Left cardiac atrium (tissue), 4 donors: ENCODE results near the gene RPL12. TPM values are rescaled to one million over a fixed set of nuclear protein-coding genes. Genes with fewer than 3 reads are reported as not detected.
A peak's percentile ranks its signal among the peaks of the same experiment; 100 is the strongest.

Experiments used
- ATAC-seq, 2 donors: fragments of 200-7000 bp; cut with Tn5 transposase; one replicate each; pipeline ENCODE4 v1.9.1; 2020; ENCODE audit warnings: mild to moderate bottlenecking in 2 of 2, moderate library complexity in 2 of 2
- DNase-seq: peaks from one replicate; pipeline ENCODE4 v3.0.0-alpha.2; 2020
- intact Hi-C, 2 donors: fragments of 100-400 bp; cut with DNase I; formaldehyde crosslinking; loops; one replicate each; pipeline versions ENCODE4 v1.14.1 to v1.15.1; 2022 to 2023
- long read RNA-seq: library from polyadenylated mRNA; unstranded; transcript quantifications from one replicate; pipeline ENCODE4 v2.0.0, GENCODE V29; 2021
- total RNA-seq, 2 donors: library from RNA; stranded (reverse); fragmentation: NEBNext Ultra II Directional; extraction: Animal tissue kit (Norgen Biotek cat#: 25700); gene quantifications; one replicate each; pipeline ENCODE4 v1.2.1, GENCODE V29; 2021
- donor health status: DM: no; HTN: yes; CAD: no.
- donor health status: DM: no; HTN: yes; CAD: no; lungs with severe emphysema.
- donor health status: DM: yes; HTN: yes; CAD: no.
- donor health status: Dilated cardiomyopathy.

RPL12 gene
- total RNA-seq, result 100 to 1,000 TPM; 691 to 730 TPM
- long read RNA-seq, transcript RPL12-201 (7 exons, 633 nt), result major isoform, 27 of 41 reads
- long read RNA-seq, partial matches to known transcripts, result 8 of 41 reads
- long read RNA-seq, other reads (novel, unspliced or antisense), result 2 of 41 reads

DNA sequence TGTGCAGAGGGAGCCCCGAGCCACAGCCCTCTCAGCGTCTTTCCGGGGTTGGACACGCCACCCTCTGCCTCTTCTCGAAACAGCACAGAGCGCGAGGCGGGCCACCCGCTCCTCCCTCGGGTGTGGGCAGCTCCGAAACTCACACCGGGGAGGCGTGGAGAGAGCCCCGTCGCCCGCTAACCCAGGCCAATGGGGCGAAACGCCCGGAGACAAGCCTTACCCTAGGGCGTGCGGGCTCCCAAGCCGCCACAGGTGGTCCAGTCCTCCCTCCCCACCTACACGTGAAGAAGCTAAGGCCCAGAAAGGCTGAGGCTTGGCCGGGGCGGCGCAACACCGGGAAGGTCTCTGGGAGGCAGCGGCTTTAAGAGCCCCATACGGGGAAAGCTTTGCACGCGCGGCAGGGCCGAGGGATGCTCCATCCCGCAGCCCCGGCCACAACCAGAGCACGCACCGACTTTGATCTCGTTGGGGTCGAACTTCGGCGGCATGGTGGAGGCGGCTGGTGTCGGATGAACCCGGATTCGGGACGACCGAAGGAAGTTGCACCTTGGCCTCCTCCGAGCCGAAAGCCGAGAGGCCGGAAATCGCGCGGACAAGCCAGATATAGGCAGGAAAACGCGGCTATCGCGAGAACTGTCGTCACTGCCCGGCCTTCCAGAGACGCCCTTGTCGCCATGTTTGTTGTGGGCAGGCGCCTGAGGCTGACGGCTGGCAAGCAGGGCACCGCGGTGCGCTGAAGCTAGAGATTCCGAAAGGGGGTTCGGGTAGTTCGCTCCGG is at the start of gene RPL12, which contains the start of gene LRSAM1:
RPL12 (minus strand) TSS at position 577 of the 778 bp plus-strand sequence; CDS start at position 488, 89 bp downstream.
LRSAM1 (plus strand) TSS at position 681 of the 778 bp plus-strand sequence. CDS start 3,018 bp downstream, outside the sequence.
- intact Hi-C loops, result loop anchor here in 1 of 2 donors (1.0 kb wide), 1 partner anchor 27 kb away; the partner anchor contains the start of gene ZNF79
- peak; percentile 97 for DNase-seq
- peak; percentile 85 to 88 for ATAC-seq

DNA sequence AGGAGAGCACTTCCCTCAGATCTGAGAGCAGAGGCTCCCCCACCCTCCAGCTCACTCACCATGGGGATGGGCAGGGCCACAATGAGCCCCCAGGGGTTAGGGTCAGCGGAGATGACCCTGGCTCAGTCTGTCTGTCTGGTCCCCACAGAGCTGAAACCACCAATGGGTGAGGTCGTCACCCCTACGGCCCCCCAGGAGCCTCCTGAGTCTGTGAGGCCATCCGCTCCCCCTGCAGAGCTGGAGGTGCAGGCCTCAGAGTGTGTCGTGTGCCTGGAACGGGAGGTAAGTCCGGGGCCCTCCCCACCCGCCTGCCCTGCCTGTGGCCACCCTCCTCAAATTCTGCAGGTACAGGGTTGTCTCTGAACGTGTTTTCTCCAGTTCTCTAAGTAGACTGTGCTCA is 49.7 kb upstream of the RPL12 start:
- intact Hi-C loops, result loop anchor here in 1 of 2 donors (5.0 kb wide), 1 partner anchor 86 kb away; no protein-coding TSS in a partner anchor
- no peak for ATAC-seq
- DNase-seq, result no peak

DNA sequence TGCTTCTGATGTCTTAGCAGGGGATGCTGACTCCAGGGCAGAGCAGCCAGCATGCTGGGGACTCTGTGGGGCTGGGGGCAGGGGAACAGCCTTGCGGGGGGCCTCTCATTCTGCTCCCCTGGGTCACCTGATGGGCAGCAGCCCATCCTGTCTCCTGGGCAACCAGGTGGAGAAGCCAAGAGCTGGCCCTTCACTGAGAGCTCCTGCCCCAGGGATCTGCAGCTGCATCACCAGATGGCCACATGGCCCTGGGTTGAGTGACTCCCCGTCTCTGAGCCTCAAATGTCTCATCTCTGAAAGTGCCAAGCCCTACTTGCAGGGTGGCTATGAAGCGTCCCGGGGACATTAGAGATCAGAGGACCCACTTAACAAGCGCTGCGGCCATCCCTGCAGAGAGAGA is 49.2 kb upstream of the RPL12 start:
- intact Hi-C loops, result loop anchor here in 1 of 2 donors (5.0 kb wide), 1 partner anchor 87 kb away; no protein-coding TSS in a partner anchor
- no peak for DNase-seq

DNA sequence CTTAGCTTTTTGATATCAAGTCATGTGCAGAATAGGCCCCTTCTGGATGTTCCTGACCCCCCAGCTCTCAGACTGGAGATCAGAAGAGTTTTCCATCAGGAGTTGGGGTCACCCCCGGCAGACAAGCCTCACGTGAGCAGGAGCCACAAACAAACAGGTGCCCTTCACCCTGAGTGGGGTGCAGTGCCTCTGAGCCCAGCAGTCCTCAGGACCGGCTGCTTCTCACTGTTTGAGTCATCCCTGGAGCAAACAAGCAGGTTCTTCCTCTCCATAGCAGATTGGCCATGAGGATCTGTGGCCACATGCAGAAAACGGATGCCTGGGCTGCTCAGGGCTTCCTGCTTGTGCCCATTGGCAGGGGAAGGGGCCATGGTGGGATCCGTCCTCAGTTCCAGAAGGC is 47.1 kb upstream of the RPL12 start:
- DNase-seq (no peak), ATAC-seq (no peak)
- intact Hi-C loops, result no loop called here

More for the DNA sequence above, 49.2 kb upstream of the RPL12 start:
- ATAC-seq, result no peak

DNA sequence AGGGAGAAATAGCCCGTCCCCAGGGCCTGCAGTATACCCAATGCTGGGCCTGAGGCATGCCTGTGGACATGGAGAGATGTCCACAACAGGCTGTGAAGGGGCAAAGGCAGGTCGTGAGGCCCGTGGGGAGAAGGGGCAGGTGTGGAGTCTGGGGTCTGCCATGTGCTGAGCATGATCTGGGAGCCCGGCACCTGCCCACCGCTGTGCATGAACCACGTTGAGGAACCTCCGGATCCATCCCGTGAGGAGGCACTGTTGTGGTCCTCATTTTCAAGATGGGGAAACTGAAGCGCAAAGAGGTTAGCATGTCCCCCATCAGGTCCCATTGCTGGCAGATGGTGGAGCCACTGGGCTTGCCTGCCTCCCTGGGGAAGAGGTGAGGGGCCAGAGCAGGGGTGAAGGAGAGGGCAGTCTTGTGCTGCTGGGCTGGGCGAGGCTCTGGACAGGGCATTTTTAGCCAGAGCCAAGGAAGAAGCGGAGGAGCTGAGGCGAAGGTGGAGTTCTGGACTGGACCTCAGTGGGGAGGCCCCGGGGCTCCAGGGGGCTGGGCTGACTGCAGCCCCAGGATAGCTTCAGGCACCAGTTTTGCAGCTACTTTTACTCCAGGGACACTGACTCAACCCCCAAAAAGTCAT is 46.6 kb upstream of the RPL12 start:
- ATAC-seq (no peak), DNase-seq (no peak)
- intact Hi-C loops, result no loop called here

DNA sequence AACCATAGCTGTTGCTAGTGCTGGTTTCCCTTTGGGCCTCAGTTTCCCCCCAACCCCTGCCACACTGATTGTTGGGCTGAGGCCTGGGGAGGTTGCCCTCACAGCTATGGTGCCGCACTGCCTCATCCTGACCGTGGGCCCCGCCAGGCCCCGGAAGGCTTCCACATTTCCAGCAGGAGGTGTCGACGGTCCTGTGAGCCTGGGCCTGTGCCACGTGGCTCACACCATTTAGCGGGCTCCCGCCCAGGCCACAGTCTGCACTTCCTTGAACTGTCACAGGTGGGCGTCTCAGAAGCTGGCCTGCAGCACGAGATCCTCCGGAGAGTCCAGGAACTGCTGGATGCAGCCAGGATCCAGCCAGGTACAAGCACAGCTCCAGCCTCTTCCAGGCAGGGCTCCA is 45.8 kb upstream of the RPL12 start:
- ATAC-seq, result no peak
- intact Hi-C loops, result no loop called here
- no peak for DNase-seq

DNA sequence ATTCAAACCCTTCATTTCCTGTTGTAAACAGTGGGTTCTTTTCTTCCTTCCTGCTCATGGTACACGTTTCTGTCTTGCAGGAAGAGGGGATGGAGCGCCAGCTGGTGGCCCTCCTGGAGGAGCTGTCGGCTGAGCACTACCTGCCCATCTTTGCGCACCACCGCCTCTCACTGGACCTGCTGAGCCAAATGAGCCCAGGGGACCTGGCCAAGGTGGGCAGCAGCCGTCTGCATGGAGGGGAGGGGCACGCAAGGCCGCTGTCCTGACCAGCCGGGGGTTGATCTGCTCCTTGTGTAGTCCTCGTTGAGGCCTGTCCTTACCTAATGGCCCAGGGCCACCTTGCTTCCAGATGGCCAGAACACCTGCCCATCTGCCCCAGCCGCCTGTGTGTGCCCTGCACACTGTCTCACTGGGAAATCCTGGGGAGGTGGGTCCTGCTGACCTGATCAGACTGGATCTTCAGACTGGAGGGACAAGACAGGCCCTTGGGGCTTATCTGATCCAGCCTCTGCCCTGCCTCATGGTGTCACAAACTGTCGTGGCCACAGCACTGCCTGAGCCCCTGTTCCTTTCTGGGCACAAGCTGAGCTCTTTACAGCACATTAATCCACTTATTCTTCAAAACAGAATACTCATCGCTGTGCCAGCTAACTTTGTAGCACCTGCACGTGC is 44.8 kb upstream of the RPL12 start:
- intact Hi-C loops, result no loop called here

DNA sequence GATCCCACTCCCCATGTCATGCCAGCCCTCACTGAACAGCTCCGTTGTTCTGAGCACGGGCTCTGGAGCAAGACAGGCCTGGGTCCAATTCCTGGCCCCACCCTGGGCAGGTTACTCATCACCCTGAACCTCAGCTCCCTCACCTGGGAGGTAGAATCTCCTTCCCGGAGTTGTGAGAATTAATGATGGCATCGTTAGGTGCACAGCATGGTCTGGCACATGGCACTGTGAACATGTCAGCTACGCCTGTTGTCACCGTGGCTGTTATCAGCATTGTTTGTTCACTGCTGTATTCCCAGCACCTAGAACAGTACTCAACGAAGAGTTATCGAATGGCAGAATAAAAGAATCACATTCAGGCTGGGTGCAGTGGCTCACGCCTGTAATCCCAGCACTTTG is 43.1 kb upstream of the RPL12 start:
- DNase-seq (no peak), ATAC-seq (peak; percentile 21 to 40)
- intact Hi-C loops, result no loop called here

More for the DNA sequence above, 44.8 kb upstream of the RPL12 start:
- DNase-seq (no peak), ATAC-seq (no peak)

DNA sequence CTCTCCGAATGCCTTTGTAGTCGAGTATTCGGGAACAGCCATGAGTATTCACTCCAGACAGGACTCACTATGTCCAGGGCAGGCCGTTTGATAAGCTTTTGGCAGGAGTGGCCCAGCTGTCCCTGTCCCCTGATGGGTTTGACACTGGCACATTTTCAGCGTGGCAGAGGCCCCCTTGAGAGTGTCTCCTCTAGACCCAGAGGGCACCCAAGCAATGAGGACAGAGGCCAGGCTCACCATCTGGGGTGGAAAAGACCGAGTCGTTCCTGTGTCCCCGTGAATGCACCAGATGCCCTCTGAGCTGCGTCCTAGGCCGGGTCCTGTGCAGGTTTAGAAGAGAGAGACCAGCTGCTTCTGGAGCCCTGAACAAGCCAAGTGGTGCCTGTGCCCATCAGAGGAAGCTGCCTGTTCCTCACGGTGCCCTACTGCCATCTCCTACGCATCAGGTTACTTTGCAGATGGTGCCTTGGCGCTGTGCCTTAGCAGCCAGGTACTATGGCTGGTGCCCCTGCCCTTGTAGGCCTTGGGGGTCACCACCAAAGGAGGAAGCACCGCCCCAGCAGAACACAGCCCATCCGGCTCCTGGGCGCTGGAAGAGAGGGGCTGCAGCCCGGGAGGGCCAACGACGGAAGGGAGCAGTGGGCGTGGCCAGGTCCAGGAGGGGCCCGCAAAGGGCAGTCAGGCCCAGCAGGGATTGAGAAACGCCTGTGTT is 42.5 kb upstream of the RPL12 start:
- ATAC-seq (peak; percentile 76 to 89), DNase-seq (peak; percentile 62)
- intact Hi-C loops, result no loop called here

DNA sequence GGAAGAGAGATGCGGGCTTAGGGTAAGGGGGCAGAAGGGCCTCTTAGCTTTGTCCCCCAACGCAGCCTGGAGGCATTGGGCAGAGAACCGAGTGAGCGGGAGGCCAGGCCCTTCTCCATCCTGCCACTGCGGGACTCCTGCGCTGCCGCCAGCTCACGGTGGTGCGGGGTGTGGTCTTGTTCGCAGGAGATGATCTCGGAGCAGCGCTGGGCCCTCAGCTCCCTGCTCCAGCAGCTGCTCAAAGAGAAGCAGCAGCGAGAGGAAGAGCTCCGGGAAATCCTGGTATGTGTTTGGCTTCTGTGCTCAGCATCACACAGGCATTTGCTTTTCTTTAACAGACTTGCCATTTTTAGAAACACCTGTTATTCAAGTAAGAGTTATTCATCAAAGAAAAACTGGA is 41.4 kb upstream of the RPL12 start:
- intact Hi-C loops, result no loop called here
- ATAC-seq (no peak), DNase-seq (no peak)

DNA sequence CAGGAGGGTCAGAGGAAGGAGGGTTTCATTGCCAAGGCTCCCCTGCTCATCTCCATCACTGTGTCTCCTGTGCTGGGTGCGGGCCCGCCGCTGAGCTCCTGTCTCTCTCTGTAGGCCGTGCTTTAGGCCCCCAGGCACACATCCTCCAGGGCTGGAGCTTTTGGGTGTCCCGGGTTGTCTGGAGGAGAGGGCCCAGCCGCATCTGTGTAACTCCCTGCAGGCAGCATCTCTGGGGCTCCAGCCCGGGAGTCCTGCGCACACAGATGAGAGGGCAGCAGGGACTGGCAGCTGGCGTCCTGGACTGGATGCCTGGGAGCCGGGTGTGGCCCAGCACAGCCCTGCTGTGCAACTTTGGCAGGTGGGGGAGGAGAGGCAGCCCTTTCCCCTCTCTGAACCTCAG is 40.3 kb upstream of the RPL12 start:
- DNase-seq (no peak), ATAC-seq (no peak)
- intact Hi-C loops, result no loop called here

DNA sequence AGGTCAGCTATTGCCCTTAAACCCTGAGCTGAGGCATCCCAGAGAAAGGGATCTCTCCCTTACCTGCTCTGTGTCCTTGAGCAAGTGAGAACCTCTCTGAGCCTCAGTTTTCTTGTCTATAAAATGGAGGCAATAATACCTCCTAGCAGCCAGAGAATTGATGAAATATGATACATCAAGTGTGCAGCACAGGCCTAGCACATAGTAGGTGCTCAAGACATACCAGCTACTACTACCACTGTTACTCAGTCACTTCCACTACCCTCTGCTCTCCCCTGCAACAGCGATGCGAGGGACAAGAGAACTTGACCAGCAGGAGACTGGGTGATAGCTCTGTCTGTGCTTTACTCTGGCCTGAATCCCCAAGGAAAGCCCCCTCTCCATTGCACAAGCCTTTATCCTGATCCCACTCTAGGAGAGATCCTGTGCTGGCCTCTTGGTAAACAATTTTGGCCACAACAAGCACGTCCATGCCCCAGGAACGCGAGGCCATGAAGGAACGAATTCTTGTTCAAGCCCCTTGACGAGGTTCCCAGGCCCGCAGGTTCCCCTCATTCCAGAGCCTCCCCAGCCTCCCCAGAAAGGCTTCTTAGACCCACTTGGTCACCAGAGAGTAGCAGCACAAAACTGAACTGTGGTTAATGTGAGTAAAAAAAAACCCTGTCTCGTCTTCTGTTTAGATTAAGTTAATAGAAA is 39.5 kb upstream of the RPL12 start:
- intact Hi-C loops, result no loop called here
- ATAC-seq, result no peak
- DNase-seq, result no peak

DNA sequence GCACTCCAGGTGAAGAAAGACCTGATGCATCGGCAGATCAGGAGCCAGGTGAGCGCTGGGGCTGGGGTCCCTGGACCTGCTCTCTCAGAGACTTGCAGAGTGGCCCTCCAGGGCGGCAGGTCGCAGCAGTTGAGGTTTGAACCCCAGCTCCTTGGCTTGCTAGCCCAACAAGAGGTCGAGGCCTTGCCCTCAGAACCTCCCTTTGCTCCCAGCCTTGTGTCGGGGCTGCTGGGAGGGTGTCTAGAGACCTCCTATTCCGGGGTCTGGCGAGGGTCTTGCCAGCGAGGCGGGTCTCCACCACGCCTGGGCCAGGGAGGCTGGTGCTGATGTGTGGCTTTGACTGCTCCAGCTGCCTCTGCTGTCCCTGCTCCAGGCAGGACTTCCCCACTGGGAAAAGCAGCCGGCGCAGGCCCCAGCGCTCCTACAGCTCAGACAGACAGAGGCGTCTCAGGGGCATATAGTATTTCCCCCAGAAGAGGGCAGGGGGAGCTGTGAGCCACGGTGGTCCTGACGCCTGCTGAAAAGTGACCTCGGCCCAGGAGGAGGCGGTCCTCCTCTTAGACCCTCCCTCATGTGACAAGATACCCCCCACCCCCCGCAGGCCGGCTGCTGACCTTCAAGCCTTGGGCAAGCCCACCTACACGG is 38.4 kb upstream of the RPL12 start:
- no peak for DNase-seq
- intact Hi-C loops, result no loop called here
- ATAC-seq, result no peak

DNA sequence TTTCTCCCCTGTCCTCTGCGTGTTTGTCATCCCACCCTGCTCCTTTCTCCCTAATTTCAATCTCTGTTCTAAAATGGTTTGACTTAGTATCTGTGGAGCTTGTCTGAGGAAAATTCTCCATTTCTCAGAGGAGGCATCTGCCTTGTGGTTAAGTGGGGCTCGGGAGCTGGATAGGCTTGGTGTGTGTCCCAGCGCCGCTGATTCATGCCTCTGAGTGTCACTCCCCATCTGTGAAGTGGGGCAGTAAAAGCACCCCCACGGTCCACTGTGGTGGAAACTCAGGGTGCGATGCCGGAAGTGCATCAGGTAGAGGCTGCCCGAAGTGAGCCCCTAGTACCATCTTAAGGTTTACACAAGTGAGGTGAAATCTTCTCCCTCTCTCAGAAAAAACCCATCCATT is 37.7 kb upstream of the RPL12 start:
- ATAC-seq (no peak), DNase-seq (no peak)
- intact Hi-C loops, result no loop called here

DNA sequence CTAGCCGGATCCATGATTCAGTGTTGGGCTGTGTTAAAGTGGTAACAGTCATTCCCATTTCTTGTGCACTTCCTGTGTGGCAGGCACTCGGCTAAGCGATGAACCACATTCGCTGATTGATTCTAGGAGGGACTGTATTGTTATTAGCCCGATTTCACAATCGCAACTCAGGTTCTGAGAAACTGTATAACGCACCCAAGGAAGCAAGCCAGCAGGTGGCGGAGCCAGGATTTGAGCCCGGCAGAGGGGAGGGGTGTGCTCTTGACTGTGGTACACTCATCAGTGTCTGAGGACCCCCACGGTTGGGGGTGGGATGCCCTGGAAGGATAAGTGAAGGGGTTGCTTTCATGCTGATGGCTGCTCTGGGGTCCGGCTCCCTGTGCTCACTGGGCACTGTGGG is 34.8 kb upstream of the RPL12 start:
- intact Hi-C loops, result no loop called here
- no peak for ATAC-seq
- no peak for DNase-seq

DNA sequence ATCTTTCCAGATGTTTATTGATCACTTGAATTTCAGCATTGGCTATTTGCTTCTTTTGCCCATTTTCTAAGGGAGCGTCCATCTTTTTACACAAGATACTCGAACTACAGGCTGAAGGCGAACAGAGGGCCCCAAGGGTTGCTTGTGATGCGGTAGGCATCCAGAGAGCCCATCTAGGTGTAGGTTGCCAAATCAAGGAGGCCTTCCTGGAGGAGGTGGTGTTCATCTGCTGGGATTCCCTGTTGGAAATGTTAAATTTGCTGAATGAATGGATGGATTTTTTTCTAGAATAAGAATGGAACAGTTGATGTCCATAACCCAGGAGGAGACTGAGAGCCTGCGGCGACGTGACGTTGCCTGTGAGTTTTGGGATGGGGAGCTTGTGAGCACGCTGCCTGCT is 31.5 kb upstream of the RPL12 start:
- intact Hi-C loops, result no loop called here
- ATAC-seq, result no peak
- DNase-seq, result no peak

DNA sequence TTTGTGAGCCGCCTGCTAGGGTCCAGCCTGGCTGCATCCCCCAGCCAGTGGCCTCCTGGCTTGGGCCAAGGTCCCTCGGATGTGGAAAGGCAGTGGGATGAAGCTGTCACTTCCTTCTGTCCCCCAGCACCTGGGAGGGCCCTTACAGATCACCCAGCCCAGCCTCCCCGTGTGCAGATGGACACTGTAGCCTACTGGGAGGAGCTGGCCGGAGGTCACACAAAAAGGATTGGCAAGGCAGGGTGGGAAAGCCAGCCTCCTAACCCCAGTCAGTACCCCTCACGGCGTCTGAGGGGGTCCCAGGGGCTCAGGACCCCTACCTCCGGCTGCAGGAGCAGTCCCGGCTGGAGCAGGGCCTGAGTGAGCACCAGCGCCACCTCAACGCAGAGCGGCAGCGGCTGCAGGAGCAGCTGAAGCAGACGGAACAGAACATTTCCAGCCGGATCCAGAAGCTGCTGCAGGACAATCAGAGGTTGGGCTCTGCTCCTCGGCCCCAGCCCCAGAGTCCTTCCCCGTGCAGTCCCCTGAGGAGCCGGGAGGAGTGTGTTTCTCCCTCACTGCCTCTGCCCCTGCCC is 28.4 kb upstream of the RPL12 start:
- DNase-seq, result no peak
- no peak for ATAC-seq
- intact Hi-C loops, result no loop called here

DNA sequence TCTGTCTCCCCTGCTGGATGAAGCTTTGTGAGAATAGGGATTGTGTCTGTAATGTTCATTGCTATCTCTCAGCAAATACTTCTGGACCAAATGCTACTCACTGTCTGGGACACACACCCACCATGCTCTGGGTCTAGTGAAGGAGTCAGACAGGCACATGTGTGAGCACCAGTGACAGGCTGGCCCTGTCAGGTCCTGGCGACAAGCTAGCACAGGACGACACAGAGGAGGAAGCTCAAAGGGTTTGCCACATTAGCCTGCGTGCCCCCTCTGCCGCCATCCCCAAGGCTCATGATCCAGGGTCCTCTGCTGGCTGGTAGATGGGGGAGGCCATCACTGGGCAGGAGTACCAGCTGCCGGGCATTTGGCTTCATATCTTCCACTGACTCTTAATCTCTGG is 23.4 kb upstream of the RPL12 start:
- ATAC-seq, result no peak
- intact Hi-C loops, result no loop called here

More for the DNA sequence above, 23.4 kb upstream of the RPL12 start:
- no peak for DNase-seq
